ENCODE measurements around the gene FAM13C. TPM values are rescaled to one million over a fixed set of nuclear protein-coding genes. Genes with fewer than 3 reads are reported as not detected.

Gene FAM13C
- total and polyA plus RNA-seq, 2 of the 4 experiments (the other 2 are of a cell fraction): 1.6 to 2.9 TPM

GRCh38 chr10:59252491-59252890 lies 109.9 kb downstream of the FAM13C start:
- intact Hi-C loops (cut with micrococcal nuclease) (no loop called here), dilution Hi-C loops (cut with HindIII; ENCODE audit: low sequenced_read_pairs, unreplicated experiment) (no loop called here), in situ Hi-C loops (cut with MboI; ENCODE audit: low sequenced_read_pairs) (no loop called here)
- Histone ChIP-seq H3K56ac (ENCODE audit: extremely low read depth, insufficient read depth, low read length) (no peak overlapping the region), H2AK5ac (ENCODE audit: low read depth, low read length) (no peak overlapping the region), H3K27me3 (ENCODE audit: control insufficient read depth, insufficient read depth, low read length) (no peaks in the 10 kb centered on the region), H2AFZ (replicated peaks; ENCODE audit: low read length, poor library complexity) (no peak overlapping the region), H3K4ac (ENCODE audit: low read depth, low read length) (no peak overlapping the region), H3K9ac (ENCODE audit: low read depth, low read length) (no peak overlapping the region), H3K4me3 (ENCODE audit: insufficient read depth, low read depth, low read length) (no peak overlapping the region), H3K18ac (ENCODE audit: low read depth, low read length) (no peak overlapping the region), H3K9me3 (ENCODE audit: control insufficient read depth, insufficient read depth, low read length) (no peaks in the 10 kb centered on the region), H3K27ac (ENCODE audit: insufficient read depth, low read length) (no peak overlapping the region), H2BK5ac (ENCODE audit: low read depth, low read length, poor library complexity, severe bottlenecking) (no peak overlapping the region), H3K4me2 (ENCODE audit: low read depth, low read length) (no peak overlapping the region), H3K36me3 (ENCODE audit: control insufficient read depth, insufficient read depth, low read length) (no peaks in the 10 kb centered on the region), H3K4me1 (ENCODE audit: control insufficient read depth, insufficient read depth, low read length) (no peaks in the 10 kb centered on the region), H2BK20ac (ENCODE audit: low read depth, low read length) (no peak overlapping the region), H2AK9ac (replicated peaks; ENCODE audit: low read depth, low read length, poor library complexity) (no peak overlapping the region), H3K23ac (ENCODE audit: low read depth, low read length) (no peak overlapping the region), H3K79me1 (ENCODE audit: low read depth in 1 of 2, low read length in 2 of 2) (no peaks in the 10 kb centered on the region), H4K5ac (ENCODE audit: low read depth, low read length) (no peak overlapping the region), H3K9me1 (ENCODE audit: insufficient read depth, low read length) (no peaks in the 10 kb centered on the region), H2BK15ac (ENCODE audit: low read depth, low read length) (no peak overlapping the region), H4K20me1 (ENCODE audit: insufficient read depth, low read length) (no peaks in the 10 kb centered on the region), H4K8ac (ENCODE audit: low read depth in 2 of 2, low read length in 2 of 2) (no peak overlapping the region), H3K14ac (replicated peaks; ENCODE audit: low read depth, low read length) (no peak overlapping the region), H2BK120ac (ENCODE audit: low read depth, low read length) (no peak overlapping the region), H4K91ac (ENCODE audit: insufficient read depth, low read depth, low read length) (no peak overlapping the region)
- BruUV-seq (replicated peaks): no TSS peak
- no peak for ATAC-seq (ENCODE audit: low read depth)
- DNase-seq: no peak
- CTCF ChIA-PET: interaction anchor here (1.0 kb wide), 1 partner anchor 212 kb away, joined by 4 read pairs; no protein-coding TSS in a partner anchor
- TF ChIP-seq POLR2A (IDR thresholded peaks at IDR 0.05; ENCODE audit: low read depth, low read length) (no peak), RAD21 (IDR thresholded peaks at IDR 0.05; ENCODE audit: low read length) (no peak), CHD1 (IDR thresholded peaks at IDR 0.05; ENCODE audit: low read depth, low read length) (no peak), SMC3 (IDR thresholded peaks at IDR 0.05; ENCODE audit: low read depth, low read length) (no peak), MAZ (IDR thresholded peaks at IDR 0.05; ENCODE audit: borderline replicate concordance, low read depth, low read length) (no peak), MAFK (IDR thresholded peaks at IDR 0.05; ENCODE audit: low read depth, low read length) (no peak), BHLHE40 (IDR thresholded peaks at IDR 0.05; ENCODE audit: low read depth, low read length) (no peak), MXI1 (IDR thresholded peaks at IDR 0.05; ENCODE audit: borderline replicate concordance, low read depth, low read length) (no peak), NFE2L2 (IDR thresholded peaks at IDR 0.05; ENCODE audit: low read depth, low read length) (no peak), FOS (IDR thresholded peaks at IDR 0.05; ENCODE audit: low read depth, low read length) (no peak), RCOR1 (IDR thresholded peaks at IDR 0.05; ENCODE audit: insufficient replicate concordance, low read length) (no peak)
- POLR2A ChIA-PET (ENCODE audit: unreplicated experiment): no interaction called here
